Fibroblast of lung (primary cell): ENCODE results near the gene MTMR4. TPM values are rescaled to one million over a fixed set of nuclear protein-coding genes. Genes with fewer than 3 reads are reported as not detected.

Experiments used
- DNase-seq, 2 donors: peaks; one replicate each; pipeline versions ENCODE4 v3.0.0 to v3.0.0-alpha.2; 2010; ENCODE audit warnings: low read depth in 2 of 2
- H2AFZ ChIP-seq: 2 replicates; pipeline ENCODE4 v1.5.1; 2012; ENCODE audit warnings: low read length, control low read depth, inconsistent platforms
- H3K27ac ChIP-seq: 2 replicates; pipeline ENCODE4 v1.5.1; 2011; ENCODE audit warnings: low read length, control low read depth; ENCODE audit not compliant: insufficient read depth
- H3K27me3 ChIP-seq: 2 replicates; pipeline ENCODE4 v1.5.1; 2011; ENCODE audit warnings: mild to moderate bottlenecking, low read length; ENCODE audit not compliant: control insufficient read depth, insufficient read depth
- H3K36me3 ChIP-seq: 2 replicates; pipeline ENCODE4 v1.5.1; 2011; ENCODE audit warnings: low read length; ENCODE audit not compliant: control insufficient read depth, insufficient read depth
- H3K4me1 ChIP-seq: 2 replicates; pipeline ENCODE4 v1.5.1; 2011; ENCODE audit warnings: low read length; ENCODE audit not compliant: control insufficient read depth, insufficient read depth; ENCODE audit errors: extremely low read depth
- H3K4me2 ChIP-seq: 2 replicates; pipeline ENCODE4 v1.5.1; 2011; ENCODE audit warnings: low read length, control low read depth; ENCODE audit not compliant: insufficient read depth; ENCODE audit errors: extremely low read depth
- H3K4me3 ChIP-seq, 4 experiments: fragments of 200-600 bp in 1 of 4; sonication (generic) in 1 of 4; replicated peaks in 1 of 4; 2 replicates each; pipeline ENCODE4 v1.5.1; 2011 to 2016; ENCODE audit warnings: low read length in 4 of 4, low read depth in 3 of 4, mild to moderate bottlenecking in 3 of 4, control low read depth in 2 of 4, inconsistent platforms in 1 of 4, mixed read lengths in 1 of 4; ENCODE audit not compliant: insufficient read depth in 1 of 4; ENCODE audit errors: control extremely low read depth in 1 of 4
- H3K79me2 ChIP-seq: 2 replicates; pipeline ENCODE4 v1.5.1; 2012; ENCODE audit warnings: mild to moderate bottlenecking, low read length, inconsistent platforms; ENCODE audit not compliant: control insufficient read depth, insufficient read depth
- H3K9ac ChIP-seq: 2 replicates; pipeline ENCODE4 v1.5.1; 2011; ENCODE audit warnings: mild to moderate bottlenecking, low read length, control low read depth; ENCODE audit not compliant: insufficient read depth
- H3K9me3 ChIP-seq: 2 replicates; pipeline ENCODE4 v1.5.1; 2012; ENCODE audit warnings: low read depth, low read length; ENCODE audit not compliant: control insufficient read depth, insufficient read depth
- H4K20me1 ChIP-seq: 2 replicates; pipeline ENCODE4 v1.5.1; 2011; ENCODE audit warnings: low read length; ENCODE audit not compliant: control insufficient read depth, insufficient read depth; ENCODE audit errors: extremely low read depth
- CTCF ChIP-seq, 2 donors: IDR thresholded peaks in 1 of 2; conservative IDR thresholded peaks in 1 of 2; 1 replicate in 1 of 2; 2 replicates in 1 of 2; pipeline ENCODE4 v1.5.1; 2011 to 2012; ENCODE audit warnings: low read length in 2 of 2, control low read depth in 1 of 2, inconsistent platforms in 1 of 2, low read depth in 1 of 2, mild to moderate bottlenecking in 1 of 2
- EZH2 ChIP-seq: IDR thresholded peaks from 2 replicates; pipeline ENCODE4 v1.5.1; 2012; ENCODE audit warnings: low read length, control low read depth, mild to moderate bottlenecking; ENCODE audit errors: missing control alignments
- polyA plus RNA-seq, 2 donors: library from polyadenylated mRNA; depleted of rRNA in 1 of 2; stranded (reverse) in 1 of 2; unstranded in 1 of 2; fragments of >200 nt; gene quantifications; 2 replicates each; pipeline ENCODE4 v1.2.1, GENCODE V29; 2011 to 2012; ENCODE audit warnings: missing spikeins in 1 of 2
- total RNA-seq: library from RNA; depleted of rRNA; stranded (reverse); fragments of >200 nt; gene quantifications from 2 replicates; pipeline ENCODE4 v1.2.1, GENCODE V29; 2014

MTMR4 gene
- total and polyA plus RNA-seq, 2 donors (not counting 1 experiment from before 2014, with no cell fraction given): 22.1 to 40.0 TPM

DNA sequence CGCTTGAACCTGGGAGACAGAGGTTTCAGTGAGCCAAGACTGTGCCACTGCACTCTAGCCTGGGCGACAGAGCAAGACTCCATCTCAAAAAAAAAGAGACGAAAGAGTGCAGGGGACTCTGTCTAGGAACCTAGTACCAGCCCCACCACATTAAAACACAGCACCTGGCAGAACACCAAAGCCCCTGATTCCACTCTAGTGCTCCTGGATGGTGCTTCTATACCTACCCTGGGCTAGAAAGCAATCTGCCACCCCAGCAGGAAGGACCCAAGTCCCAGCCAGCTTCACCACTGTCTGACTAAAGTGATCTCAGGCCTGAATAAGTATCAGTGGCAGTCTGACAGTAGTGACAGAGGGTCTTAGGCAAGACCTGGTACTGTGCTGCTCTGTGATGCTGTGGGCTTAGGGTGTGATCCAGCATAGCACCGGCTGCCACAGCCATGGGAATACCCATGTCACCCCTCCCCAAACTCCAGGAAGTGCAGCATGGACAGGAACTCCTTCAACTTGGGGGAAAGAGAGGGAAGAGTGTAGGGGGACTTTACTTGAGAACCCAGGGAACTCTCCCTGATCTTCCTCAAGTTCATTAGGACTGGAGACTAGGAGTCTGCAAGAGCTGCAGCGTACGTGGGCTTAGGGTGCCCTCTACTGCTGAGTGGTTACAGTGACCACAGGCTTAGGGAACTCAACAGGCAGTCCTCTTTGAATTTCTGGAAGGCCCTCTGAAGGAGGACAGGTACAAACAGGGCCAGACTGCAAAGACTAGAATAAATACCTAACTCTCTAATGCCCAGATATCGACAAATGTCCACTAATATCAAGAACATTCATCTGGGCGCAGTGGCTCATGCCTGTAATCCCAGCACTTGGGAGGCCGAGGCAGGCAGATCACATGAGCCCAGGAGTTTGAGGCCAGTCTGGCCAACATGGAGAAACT is 67.1 kb downstream of the MTMR4 start:
- H2AFZ ChIP-seq: no peak overlapping the region
- H3K79me2 ChIP-seq: no peaks in the 10 kb centered on the region
- no peaks in the 10 kb centered on the region for H3K36me3 ChIP-seq
- H3K27me3 ChIP-seq: no peaks in the 10 kb centered on the region
- H3K9me3 ChIP-seq: no peaks in the 10 kb centered on the region
- no peak overlapping the region for H3K9ac ChIP-seq
- peak; percentile 75 to 87 for DNase-seq
- no peak overlapping the region for H3K27ac ChIP-seq
- H3K4me2 ChIP-seq: no peak overlapping the region
- TF ChIP-seq CTCF (conservative IDR thresholded peaks at IDR 0.05 in 1 of 2, IDR thresholded peaks at IDR 0.05 in 1 of 2; ENCODE audit: low read depth in 1 of 2, low read length in 2 of 2) (peak; percentile 89 to 92), EZH2 (no peak)
- no peaks in the 10 kb centered on the region for H4K20me1 ChIP-seq
- H3K4me1 ChIP-seq: no peaks in the 10 kb centered on the region
- no peak overlapping the region for H3K4me3 ChIP-seq

DNA sequence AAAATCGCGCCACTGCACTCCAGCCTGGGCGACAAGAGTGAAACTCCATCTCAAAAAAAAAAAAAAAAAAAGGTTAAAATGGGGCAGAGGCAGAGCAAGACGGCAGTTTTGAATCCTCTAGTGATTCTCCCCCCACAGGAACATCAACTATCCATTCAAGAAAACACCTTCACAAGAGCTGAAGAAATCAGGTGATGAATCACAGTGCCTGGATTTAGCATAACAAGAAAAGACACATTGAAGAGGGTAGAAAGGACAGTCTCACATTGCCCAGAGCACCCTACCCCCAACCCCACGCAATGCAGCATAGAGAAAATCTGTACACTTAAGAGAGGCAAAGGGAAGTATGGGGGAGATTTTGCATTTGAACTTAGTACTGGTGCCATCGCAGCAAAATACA is 68.4 kb downstream of the MTMR4 start:
- no peaks in the 10 kb centered on the region for H3K4me1 ChIP-seq
- no peak overlapping the region for H3K9ac ChIP-seq
- no peaks in the 10 kb centered on the region for H3K36me3 ChIP-seq
- H3K4me2 ChIP-seq: no peak overlapping the region
- H4K20me1 ChIP-seq: no peaks in the 10 kb centered on the region
- H3K4me3 ChIP-seq: no peak overlapping the region
- H3K27me3 ChIP-seq: no peaks in the 10 kb centered on the region
- no peak overlapping the region for H2AFZ ChIP-seq
- H3K9me3 ChIP-seq: no peaks in the 10 kb centered on the region
- no peak overlapping the region for H3K27ac ChIP-seq
- no peak for DNase-seq
- TF ChIP-seq EZH2 (no peak), CTCF (conservative IDR thresholded peaks at IDR 0.05 in 1 of 2, IDR thresholded peaks at IDR 0.05 in 1 of 2; ENCODE audit: low read depth in 1 of 2, low read length in 2 of 2) (no peak)
- no peaks in the 10 kb centered on the region for H3K79me2 ChIP-seq

Other genes with a start within 250 kb of the MTMR4 start
- gene MPO, start 233.7 kb downstream of the MTMR4 start, total RNA-seq: not detected in 2 replicates
- gene MPO, start 233.7 kb downstream of the MTMR4 start, polyA plus RNA-seq: 0.01 TPM in 2 replicates
- 4.0 and 4.9 TPM in 2 replicates for gene TSPOAP1, start 185.8 kb downstream of the MTMR4 start, total RNA-seq
- 0.23 and 0.24 TPM in 2 replicates for gene TSPOAP1, start 185.8 kb downstream of the MTMR4 start, polyA plus RNA-seq
- gene SUPT4H1, start 162.4 kb downstream of the MTMR4 start, total RNA-seq: 41.9 and 48.5 TPM in 2 replicates
- 191 and 207 TPM in 2 replicates for gene SUPT4H1, start 162.4 kb downstream of the MTMR4 start, polyA plus RNA-seq
- under 0.01 TPM in 1 of 2 replicates, not detected in the other for gene RNF43, start 97.1 kb downstream of the MTMR4 start, total RNA-seq
- 0.02 TPM in 1 of 2 replicates, not detected in the other for gene RNF43, start 97.1 kb downstream of the MTMR4 start, polyA plus RNA-seq
- under 0.01 TPM in 2 replicates for gene HSF5, start 26.2 kb downstream of the MTMR4 start, total RNA-seq
- gene HSF5, start 26.2 kb downstream of the MTMR4 start, polyA plus RNA-seq: not detected in 2 replicates
- gene TEX14, start 177.4 kb upstream of the MTMR4 start, total RNA-seq: under 0.01 TPM in 2 replicates
- gene TEX14, start 177.4 kb upstream of the MTMR4 start, polyA plus RNA-seq: 0.01 and 0.03 TPM in 2 replicates
- 26.5 and 29.1 TPM in 2 replicates for gene RAD51C, start 178.0 kb upstream of the MTMR4 start, total RNA-seq
- gene RAD51C, start 178.0 kb upstream of the MTMR4 start, polyA plus RNA-seq: 27.7 and 34.8 TPM in 2 replicates
- gene PPM1E, start 241.2 kb upstream of the MTMR4 start, total RNA-seq: 0.26 and 0.50 TPM in 2 replicates
- 0.02 and 0.05 TPM in 2 replicates for gene PPM1E, start 241.2 kb upstream of the MTMR4 start, polyA plus RNA-seq